CD4-positive, alpha-beta T cell treated with Interleukin-6 for 4 hours (primary cell): ENCODE data around the gene SMDT1.
A peak's percentile ranks its signal among the peaks of the same experiment; 100 is the strongest.

ENCODE experiments used
- DNase-seq: peaks from one replicate; pipeline ENCODE4 v3.0.0-alpha.2; 2020; ENCODE audit warnings: mixed read lengths

The SMDT1 gene, protein sequence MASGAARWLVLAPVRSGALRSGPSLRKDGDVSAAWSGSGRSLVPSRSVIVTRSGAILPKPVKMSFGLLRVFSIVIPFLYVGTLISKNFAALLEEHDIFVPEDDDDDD

GRCh38 chr22:42079319-42080251, at the start of gene SMDT1:
Gene SMDT1 (plus strand): TSS chr22:42079700. CDS start chr22:42079769, 69 bp downstream.
- peak; percentile 99 for DNase-seq

- DNase-seq, result no peak
These were observed 46.0 kb upstream of the SMDT1 start for GRCh38 chr22:42033263-42034181.

GRCh38 chr22:42035256-42035655, 44.2 kb upstream of the SMDT1 start:
- DNase-seq, result no peak

GRCh38 chr22:42039271-42039670, 40.2 kb upstream of the SMDT1 start:
- no peak for DNase-seq

GRCh38 chr22:42041784-42042183, 37.7 kb upstream of the SMDT1 start:
- no peak for DNase-seq

DNA sequence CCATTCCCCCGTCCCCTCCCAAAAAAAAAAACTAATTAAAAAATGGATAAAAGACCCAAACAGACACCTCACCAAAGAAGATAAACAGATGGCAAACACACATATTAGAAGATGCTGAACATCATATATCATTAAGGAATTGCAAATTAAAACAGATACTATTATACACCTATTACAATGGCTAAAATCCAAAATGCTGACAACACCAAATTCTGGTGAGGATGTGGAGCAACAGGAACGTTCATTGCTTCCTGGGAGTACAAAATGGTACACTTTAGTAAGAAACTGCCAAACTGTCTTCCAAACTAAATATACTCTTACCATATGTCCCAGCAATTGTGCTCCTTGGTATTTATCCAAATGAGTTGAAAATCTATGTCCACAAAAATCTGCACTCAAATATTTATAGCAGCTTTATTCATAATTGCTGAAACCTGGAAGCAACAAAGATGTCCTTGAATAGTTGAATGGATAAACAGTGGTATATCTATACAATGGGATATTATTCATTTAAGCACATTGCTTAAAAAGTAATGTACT, 28.8 kb upstream of the SMDT1 start:
- no peak for DNase-seq

GRCh38 chr22:42052765-42053164, 26.7 kb upstream of the SMDT1 start:
- no peak for DNase-seq

GRCh38 chr22:42056757-42057511, 22.6 kb upstream of the SMDT1 start:
- no peak for DNase-seq

DNA sequence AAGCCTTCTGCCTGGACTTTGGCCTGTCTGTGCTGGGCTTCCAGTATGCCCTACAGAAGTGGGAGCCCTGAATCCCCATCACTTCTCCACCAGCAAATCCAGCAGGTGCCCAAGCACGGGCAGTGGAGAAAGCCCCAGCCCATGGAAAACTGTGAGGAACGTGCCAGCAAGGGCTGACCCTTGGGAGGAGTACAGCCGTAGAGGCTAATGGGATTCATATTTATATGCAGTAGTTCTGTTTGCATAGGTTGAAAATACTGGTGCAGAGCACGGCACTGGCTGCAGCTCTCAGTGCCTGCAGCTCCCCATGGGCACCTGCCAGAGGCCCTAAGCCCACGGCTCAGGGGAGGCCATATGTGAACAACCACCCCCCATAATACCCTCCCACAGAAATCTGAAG, 19.0 kb upstream of the SMDT1 start:
- DNase-seq, result no peak

DNA sequence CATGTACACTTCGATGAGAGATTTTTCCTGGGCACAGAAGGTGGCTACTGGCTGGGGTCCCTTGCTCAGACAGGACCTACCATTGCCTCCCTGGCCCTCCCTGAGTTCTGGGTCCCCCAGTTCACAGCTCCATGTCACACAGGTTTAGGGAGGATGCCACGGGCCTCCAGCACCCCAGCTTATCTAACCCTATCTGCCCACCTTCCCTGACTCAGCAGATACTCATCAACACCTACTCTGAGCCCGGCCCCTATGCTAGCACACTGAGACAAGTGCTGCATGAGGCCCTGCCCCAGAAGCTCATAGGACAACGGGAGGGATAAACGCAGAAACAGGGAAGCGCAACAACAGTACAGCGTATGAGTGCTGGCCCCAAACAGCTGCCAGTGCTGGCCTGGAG, 18.5 kb upstream of the SMDT1 start:
- no peak for DNase-seq

GRCh38 chr22:42062506-42063170, 16.9 kb upstream of the SMDT1 start:
- no peak for DNase-seq

DNA sequence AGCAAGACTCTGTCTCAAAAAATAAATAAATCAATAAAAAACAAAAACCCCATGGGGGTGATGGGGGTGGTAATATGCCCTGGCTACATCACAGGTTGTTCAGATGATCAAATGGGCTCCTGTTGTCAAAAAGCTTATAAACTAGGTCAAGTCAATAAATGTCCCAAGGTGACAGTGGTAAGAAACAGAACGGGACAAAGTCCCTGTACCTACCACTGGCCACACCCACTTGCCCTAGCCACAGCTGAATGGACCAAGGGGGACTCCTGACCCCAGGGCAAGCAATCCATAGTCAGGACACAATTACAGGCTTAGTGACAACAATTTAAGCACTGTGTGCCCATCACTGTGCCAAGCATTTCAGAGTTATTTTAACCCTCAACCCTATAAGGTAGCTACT, 14.9 kb upstream of the SMDT1 start:
- no peak for DNase-seq

- no peak for DNase-seq
These were observed 13.9 kb upstream of the SMDT1 start for GRCh38 chr22:42065438-42066125.

GRCh38 chr22:42066126-42066761, 13.3 kb upstream of the SMDT1 start:
- DNase-seq, result no peak

DNA sequence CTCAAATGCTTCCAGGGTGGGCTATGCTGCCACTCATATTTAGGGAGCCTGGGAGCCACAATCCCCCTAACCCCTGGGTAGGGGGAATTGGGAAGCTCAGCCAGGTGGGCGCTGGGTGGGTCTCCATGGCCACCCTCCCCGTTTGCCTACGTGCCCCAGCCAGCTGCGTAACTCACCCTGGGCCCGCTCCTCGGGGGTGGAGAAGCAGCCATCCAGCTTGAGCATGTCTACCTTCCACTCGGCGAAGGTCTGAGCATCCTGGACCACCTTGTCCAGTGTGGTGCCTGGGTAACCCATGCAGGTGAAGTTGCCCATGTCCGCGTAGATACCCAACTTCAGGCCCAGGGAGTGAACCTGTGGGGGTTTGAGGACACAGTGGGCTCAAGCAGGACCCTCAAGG, 12.6 kb upstream of the SMDT1 start:
- no peak for DNase-seq

DNA sequence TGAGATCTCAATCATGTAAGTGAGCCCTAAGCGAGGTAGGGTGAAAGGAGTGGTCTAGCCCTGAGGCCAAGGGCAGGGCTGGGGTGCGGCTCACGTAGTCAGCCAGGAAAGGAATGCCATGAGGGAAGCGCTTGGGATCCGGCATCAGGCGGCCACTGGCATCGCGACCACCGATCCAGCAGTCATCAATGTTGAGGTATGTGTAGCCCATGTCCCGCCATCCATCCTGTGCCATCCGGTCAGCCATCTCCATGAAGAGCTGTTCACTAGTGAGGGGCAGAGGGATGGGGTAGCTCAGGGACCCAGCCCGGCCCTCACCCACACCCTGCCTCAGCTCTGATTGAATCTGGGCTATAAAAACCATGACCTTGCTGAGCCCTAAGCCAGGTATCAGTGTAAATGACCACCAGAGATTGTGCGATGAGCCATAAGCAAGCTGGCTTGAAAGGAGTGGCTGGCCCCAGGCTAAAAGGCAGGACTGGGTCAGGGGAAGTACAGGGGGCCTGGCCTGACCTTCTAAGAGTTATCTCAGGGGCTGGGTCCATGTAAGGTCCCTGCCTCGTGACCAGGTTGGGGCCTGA, 11.7 kb upstream of the SMDT1 start:
- DNase-seq, result no peak

GRCh38 chr22:42068291-42068690, 11.2 kb upstream of the SMDT1 start:
- no peak for DNase-seq

GRCh38 chr22:42069801-42070516, 9.5 kb upstream of the SMDT1 start:
- no peak for DNase-seq
